ENCODE data around the gene HHIP. TPM values are rescaled to one million over a fixed set of nuclear protein-coding genes. Genes with fewer than 3 reads are reported as not detected.

Gene HHIP
- total and polyA plus RNA-seq, 2 of the 13 experiments (the other 11 are each of a cell fraction or from before 2014, with no cell fraction given), result not detected

DNA sequence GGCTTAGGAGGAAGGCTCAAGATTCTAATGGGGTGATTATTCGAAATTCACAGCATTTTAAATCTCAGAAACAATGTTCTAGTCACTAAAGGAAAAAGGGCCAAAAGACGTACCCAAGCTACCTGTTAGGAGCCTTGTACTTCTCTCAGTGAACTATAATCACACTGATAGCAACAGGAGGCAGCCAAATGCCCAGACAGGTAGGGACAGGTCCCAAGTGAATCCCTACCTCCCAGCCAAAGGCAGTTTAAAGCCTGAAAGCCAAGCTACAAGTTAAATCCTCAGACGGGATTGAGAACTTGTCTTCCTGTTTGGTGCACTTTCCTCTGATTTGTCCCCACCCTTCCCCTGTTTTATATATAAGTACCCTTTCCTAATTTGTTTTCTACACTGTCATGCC lies 24.3 kb upstream of the HHIP start (continued):
- TF ChIP-seq, protein P1, sequence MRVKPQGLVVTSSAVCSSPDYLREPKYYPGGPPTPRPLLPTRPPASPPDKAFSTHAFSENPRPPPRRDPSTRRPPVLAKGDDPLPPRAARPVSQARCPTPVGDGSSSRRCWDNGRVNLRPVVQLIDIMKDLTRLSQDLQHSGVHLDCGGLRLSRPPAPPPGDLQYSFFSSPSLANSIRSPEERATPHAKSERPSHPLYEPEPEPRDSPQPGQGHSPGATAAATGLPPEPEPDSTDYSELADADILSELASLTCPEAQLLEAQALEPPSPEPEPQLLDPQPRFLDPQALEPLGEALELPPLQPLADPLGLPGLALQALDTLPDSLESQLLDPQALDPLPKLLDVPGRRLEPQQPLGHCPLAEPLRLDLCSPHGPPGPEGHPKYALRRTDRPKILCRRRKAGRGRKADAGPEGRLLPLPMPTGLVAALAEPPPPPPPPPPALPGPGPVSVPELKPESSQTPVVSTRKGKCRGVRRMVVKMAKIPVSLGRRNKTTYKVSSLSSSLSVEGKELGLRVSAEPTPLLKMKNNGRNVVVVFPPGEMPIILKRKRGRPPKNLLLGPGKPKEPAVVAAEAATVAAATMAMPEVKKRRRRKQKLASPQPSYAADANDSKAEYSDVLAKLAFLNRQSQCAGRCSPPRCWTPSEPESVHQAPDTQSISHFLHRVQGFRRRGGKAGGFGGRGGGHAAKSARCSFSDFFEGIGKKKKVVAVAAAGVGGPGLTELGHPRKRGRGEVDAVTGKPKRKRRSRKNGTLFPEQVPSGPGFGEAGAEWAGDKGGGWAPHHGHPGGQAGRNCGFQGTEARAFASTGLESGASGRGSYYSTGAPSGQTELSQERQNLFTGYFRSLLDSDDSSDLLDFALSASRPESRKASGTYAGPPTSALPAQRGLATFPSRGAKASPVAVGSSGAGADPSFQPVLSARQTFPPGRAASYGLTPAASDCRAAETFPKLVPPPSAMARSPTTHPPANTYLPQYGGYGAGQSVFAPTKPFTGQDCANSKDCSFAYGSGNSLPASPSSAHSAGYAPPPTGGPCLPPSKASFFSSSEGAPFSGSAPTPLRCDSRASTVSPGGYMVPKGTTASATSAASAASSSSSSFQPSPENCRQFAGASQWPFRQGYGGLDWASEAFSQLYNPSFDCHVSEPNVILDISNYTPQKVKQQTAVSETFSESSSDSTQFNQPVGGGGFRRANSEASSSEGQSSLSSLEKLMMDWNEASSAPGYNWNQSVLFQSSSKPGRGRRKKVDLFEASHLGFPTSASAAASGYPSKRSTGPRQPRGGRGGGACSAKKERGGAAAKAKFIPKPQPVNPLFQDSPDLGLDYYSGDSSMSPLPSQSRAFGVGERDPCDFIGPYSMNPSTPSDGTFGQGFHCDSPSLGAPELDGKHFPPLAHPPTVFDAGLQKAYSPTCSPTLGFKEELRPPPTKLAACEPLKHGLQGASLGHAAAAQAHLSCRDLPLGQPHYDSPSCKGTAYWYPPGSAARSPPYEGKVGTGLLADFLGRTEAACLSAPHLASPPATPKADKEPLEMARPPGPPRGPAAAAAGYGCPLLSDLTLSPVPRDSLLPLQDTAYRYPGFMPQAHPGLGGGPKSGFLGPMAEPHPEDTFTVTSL (CRISPR knock-in tag; IDR thresholded peaks at IDR 0.05; ENCODE audit: borderline replicate concordance), result no peak
- TF ChIP-seq STAT5B (CRISPR knock-in tag; IDR thresholded peaks at IDR 0.05), result no peak
- no peak for TF ChIP-seq ZFP62 (CRISPR knock-in tag; IDR thresholded peaks at IDR 0.05)
- TF ChIP-seq, protein P2, sequence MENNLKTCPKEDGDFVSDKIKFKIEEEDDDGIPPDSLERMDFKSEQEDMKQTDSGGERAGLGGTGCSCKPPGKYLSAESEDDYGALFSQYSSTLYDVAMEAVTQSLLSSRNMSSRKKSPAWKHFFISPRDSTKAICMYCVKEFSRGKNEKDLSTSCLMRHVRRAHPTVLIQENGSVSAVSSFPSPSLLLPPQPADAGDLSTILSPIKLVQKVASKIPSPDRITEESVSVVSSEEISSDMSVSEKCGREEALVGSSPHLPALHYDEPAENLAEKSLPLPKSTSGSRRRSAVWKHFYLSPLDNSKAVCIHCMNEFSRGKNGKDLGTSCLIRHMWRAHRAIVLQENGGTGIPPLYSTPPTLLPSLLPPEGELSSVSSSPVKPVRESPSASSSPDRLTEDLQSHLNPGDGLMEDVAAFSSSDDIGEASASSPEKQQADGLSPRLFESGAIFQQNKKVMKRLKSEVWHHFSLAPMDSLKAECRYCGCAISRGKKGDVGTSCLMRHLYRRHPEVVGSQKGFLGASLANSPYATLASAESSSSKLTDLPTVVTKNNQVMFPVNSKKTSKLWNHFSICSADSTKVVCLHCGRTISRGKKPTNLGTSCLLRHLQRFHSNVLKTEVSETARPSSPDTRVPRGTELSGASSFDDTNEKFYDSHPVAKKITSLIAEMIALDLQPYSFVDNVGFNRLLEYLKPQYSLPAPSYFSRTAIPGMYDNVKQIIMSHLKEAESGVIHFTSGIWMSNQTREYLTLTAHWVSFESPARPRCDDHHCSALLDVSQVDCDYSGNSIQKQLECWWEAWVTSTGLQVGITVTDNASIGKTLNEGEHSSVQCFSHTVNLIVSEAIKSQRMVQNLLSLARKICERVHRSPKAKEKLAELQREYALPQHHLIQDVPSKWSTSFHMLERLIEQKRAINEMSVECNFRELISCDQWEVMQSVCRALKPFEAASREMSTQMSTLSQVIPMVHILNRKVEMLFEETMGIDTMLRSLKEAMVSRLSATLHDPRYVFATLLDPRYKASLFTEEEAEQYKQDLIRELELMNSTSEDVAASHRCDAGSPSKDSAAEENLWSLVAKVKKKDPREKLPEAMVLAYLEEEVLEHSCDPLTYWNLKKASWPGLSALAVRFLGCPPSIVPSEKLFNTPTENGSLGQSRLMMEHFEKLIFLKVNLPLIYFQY (CRISPR knock-in tag; IDR thresholded peaks at IDR 0.05; ENCODE audit: borderline replicate concordance), result no peak
- no peak for TF ChIP-seq ERF (CRISPR knock-in tag; IDR thresholded peaks at IDR 0.05)
- TF ChIP-seq, protein P3, sequence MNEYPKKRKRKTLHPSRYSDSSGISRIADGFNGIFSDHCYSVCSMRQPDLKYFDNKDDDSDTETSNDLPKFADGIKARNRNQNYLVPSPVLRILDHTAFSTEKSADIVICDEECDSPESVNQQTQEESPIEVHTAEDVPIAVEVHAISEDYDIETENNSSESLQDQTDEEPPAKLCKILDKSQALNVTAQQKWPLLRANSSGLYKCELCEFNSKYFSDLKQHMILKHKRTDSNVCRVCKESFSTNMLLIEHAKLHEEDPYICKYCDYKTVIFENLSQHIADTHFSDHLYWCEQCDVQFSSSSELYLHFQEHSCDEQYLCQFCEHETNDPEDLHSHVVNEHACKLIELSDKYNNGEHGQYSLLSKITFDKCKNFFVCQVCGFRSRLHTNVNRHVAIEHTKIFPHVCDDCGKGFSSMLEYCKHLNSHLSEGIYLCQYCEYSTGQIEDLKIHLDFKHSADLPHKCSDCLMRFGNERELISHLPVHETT (CRISPR knock-in tag; conservative IDR thresholded peaks at IDR 0.05), result no peak
- TF ChIP-seq, protein P4, sequence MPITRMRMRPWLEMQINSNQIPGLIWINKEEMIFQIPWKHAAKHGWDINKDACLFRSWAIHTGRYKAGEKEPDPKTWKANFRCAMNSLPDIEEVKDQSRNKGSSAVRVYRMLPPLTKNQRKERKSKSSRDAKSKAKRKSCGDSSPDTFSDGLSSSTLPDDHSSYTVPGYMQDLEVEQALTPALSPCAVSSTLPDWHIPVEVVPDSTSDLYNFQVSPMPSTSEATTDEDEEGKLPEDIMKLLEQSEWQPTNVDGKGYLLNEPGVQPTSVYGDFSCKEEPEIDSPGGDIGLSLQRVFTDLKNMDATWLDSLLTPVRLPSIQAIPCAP (CRISPR knock-in tag; IDR thresholded peaks at IDR 0.05; ENCODE audit: low read depth), result no peak
- TF ChIP-seq, protein P5, sequence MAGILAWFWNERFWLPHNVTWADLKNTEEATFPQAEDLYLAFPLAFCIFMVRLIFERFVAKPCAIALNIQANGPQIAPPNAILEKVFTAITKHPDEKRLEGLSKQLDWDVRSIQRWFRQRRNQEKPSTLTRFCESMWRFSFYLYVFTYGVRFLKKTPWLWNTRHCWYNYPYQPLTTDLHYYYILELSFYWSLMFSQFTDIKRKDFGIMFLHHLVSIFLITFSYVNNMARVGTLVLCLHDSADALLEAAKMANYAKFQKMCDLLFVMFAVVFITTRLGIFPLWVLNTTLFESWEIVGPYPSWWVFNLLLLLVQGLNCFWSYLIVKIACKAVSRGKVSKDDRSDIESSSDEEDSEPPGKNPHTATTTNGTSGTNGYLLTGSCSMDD (CRISPR knock-in tag; IDR thresholded peaks at IDR 0.05), result no peak
- no peak for TF ChIP-seq CBX5 (CRISPR knock-in tag; IDR thresholded peaks at IDR 0.05; ENCODE audit: borderline replicate concordance)
- no peak for TF ChIP-seq ZNF121 (CRISPR knock-in tag; IDR thresholded peaks at IDR 0.05)
- no peak for TF ChIP-seq EZH2 (conservative IDR thresholded peaks at IDR 0.05; ENCODE audit: low read depth, low read length)
- no peak for TF ChIP-seq ZNF136 (CRISPR knock-in tag; IDR thresholded peaks at IDR 0.05; ENCODE audit: low read depth)
- TF ChIP-seq, protein P6, sequence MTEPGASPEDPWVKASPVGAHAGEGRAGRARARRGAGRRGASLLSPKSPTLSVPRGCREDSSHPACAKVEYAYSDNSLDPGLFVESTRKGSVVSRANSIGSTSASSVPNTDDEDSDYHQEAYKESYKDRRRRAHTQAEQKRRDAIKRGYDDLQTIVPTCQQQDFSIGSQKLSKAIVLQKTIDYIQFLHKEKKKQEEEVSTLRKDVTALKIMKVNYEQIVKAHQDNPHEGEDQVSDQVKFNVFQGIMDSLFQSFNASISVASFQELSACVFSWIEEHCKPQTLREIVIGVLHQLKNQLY (CRISPR knock-in tag; IDR thresholded peaks at IDR 0.05), result no peak
- TF ChIP-seq, protein P7, sequence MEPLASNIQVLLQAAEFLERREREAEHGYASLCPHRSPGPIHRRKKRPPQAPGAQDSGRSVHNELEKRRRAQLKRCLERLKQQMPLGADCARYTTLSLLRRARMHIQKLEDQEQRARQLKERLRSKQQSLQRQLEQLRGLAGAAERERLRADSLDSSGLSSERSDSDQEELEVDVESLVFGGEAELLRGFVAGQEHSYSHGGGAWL (CRISPR knock-in tag; IDR thresholded peaks at IDR 0.05), result no peak

Measured in HepG2 (cell line).